Middle frontal gyrus (tissue), 1 donor: ENCODE data around the gene RNASEH2A.

Source experiments
- DNase-seq: peaks from one replicate; pipeline ENCODE4 v3.0.0-alpha.2; 2015; ENCODE audit warnings: low spot score; ENCODE audit errors: extremely low spot score

RNASEH2A gene

DNA sequence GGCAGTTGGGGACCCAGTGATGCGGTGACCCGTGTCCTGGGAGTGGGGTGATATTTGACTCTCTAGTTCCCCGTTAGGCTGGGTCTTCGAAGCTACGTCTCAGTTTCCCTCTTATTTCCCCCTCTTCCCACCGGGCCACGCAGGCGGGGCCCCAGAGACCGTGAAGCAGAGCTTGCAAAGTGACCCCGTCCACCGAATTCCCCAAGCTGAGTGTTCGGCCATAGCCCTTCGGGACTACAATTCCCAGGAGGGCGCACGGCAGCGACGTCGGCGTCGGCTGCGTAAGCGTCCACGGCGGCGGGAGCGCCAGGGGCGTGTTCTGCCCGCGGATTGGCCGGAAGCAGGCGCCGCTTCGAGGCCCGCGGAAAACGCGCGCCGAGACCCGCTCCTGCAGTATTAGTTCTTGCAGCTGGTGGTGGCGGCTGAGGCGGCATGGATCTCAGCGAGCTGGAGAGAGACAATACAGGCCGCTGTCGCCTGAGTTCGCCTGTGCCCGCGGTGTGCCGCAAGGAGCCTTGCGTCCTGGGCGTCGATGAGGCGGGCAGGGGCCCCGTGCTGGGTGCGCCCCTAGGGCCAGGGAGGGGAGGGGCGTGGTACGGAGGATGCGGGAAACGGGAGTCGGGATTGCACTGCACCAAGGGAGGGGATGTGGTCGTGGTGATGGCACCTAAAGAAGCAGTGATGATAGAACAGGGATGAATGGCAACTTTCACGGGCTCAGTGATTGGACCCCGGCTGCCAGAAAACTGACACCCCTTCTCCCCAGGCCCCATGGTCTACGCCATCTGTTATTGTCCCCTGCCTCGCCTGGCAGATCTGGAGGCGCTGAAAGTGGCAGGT, at the start of gene RNASEH2A:
Gene RNASEH2A (plus strand): TSS at position 343 of the 840 bp plus-strand sequence. CDS start 90 bp downstream, at position 433.
- DNase-seq, result peak; percentile 89

DNA sequence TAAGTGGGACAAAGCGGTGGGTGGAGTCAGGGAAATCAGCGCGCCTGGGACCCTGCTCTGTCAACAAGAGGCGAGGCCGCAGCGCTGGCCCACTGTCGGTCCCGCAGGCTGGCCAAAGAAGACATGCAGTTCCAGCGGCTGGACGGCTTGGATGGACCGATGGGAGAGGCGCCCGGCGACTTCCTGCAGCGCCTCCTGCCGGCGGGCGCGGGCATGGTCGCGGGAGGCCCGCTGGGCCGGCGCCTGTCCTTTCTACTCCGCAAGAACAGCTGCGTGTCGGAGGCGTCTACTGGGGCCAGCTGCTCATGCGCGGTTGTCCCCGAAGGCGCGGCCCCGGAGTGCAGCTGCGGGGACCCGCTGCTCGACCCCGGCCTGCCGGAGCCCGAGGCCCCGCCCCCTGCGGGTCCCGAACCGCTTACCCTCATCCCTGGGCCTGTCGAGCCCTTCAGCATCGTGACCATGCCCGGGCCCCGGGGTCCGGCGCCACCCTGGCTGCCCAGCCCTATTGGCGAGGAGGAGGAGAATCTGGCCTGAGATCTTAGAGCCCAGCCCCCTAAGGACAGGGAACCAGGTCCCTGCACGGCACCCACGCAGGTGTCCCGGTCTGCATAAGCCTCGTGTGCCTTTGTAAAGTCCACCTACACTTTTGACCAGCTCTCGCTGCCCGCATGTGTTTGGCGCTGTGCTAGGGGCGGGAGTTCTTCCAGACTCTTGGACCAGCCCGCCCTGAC, 48.7 kb upstream of the RNASEH2A start:
- no peak for DNase-seq

DNA sequence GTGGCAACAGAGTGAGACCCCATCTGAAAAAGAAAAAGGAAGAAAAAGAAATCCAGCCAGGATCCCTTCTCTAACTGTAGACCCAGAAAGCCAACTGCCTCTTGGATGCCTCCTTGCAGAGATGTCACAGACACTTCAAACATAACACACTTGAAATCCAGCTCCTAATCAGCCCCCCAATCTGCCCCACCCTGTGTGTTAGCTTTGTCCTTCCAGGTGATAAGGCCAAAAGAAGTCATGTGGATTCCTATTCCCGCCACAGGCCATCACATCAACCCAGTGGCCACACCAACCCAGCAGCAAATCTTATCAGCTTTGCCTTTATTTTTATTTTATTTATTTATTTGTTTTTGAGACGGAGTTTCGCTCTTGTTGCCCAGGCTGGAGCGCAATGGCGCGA, 46.7 kb upstream of the RNASEH2A start:
- DNase-seq, result no peak

DNA sequence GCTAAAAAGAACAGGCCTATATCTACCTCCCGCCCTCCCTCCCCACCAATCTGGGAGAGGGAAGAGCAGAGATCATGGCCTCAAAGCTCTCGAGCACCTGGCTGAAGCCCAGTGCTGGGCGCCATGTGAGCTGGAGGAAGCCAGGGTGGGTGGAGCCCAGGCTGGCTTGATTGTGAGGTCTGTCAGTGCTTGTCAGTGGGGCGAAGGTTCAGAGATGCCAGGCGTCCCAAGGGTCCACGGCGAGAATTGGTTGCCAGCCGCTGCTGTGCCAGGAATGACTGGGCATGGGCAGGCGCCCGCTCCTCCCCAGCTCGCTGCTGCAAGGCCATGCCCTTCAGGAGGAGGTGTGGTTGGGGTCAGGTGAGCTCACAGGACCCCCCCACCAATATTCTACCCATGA, 43.3 kb upstream of the RNASEH2A start:
- no peak for DNase-seq

DNA sequence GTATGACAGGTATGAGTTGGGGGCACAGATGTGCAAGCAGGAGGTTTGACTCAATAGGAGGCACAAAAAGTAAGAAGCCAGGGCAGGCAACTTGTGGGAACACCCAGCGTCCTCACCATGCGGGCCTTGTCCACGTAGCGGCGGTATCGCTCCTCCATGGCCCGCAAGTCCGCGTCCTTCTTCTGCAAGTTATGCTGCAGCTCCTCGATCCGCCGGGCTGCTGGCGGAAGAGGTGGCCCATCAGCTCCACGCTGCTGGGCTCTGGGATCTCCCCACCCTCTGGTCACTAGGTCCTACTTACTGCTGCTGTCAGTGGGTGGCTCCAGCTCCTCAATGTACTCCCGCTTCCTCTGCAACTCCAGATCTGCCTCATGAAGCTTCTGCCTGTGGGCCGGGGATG, 41.7 kb upstream of the RNASEH2A start:
- DNase-seq, result no peak

DNA sequence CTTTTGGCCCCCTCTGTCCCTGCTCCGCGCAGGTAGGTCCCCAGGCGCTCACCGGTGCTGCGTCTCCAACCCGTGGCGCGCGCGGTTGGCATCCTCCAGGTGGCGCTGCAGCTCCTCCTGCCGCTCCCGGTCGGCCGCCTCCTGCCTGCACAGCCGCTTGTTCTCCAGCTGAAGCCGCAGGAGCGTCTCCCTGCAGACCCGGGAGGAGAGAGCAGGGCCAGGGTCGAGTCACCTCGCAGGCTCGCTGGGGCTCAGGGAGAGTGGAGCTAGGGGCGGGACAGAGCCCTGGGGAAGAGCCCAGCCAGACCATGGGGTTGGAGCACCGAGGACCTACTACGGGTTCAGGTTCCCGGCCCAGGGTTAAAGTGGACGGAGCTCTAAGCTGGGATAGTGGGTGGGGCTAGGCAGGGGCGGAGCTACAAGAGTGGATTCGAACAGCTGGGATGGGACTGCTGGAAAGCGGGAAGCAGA, 40.3 kb upstream of the RNASEH2A start:
- DNase-seq, result no peak

DNA sequence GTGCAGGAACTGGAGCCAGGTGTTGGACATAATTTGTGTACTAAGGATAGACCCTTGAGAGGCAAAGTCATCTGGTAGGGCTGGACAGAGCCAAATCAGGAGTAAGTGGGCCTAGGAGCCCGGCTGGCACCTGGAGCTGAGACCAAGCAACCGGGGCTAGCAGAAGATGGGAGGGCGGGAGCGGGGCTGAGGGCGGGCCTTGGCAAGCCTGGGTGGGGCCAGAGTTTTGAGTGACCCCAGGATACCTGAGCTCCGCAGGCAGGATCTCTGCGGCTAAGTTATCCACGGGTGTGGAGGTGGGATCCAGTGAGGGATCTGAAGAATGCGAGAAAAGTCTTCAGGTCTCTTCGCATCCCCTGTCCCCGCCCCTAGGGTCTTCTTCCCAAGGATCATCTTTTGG, 39.2 kb upstream of the RNASEH2A start:
- DNase-seq, result no peak

DNA sequence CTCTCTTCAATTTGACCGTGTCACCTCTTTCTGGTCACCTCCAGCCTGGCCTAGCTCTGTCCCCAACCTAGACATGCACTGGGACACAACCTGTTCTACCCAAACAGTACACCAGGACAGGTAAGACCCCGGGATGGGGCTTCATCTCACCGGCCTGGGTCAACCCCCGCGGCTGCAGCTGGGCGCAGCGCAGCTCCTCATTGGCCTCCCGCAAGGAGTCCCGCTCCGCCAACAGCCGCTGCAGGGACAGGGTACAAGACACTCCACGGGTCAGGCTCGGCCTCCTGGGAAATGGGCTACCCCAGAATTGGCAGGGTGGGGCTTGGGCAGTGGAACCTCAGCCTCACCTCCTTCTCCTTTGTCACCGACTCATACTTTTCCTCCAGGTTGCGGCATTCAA, 38.7 kb upstream of the RNASEH2A start:
- DNase-seq, result no peak

DNA sequence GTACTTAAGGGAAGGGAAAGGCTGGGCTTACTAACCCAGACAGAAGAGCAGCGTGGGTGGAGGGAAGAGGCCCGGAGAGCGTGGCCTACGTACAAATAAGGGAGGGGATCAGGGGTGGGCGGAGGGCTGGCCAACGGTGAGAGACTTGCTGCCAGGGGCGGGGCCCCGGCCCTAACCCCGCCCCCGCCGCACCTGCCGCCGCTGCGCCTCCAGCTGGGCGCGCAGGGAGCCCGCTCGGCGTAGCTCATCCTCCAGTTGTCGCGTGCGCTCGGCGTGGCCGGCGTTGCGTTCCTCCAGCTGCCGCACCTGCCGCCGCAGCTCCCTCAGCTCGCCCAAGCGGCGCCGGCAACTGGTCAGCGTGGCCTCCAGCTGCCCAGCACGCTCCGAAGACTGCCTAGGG, 36.7 kb upstream of the RNASEH2A start:
- DNase-seq, result no peak

DNA sequence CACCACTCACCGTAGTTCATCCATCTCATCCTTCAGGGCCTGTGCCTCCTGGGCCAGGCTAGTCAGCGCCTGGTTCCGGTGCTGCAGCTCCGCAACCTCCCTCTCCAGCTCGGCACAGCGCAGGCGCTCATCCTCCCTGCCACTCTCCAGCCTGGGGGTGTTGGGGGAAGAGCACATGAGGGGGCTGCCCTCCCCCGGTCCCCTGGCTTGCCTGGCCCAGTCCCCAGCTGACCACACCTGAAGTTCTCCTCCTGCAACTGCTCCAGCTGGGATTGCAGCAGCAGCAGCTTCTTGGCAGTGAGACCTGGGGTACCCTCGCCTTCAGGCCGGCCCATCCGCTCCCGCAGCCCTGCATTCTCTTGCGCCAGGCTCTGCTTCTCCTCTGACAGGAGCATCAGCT, 35.5 kb upstream of the RNASEH2A start:
- no peak for DNase-seq

DNA sequence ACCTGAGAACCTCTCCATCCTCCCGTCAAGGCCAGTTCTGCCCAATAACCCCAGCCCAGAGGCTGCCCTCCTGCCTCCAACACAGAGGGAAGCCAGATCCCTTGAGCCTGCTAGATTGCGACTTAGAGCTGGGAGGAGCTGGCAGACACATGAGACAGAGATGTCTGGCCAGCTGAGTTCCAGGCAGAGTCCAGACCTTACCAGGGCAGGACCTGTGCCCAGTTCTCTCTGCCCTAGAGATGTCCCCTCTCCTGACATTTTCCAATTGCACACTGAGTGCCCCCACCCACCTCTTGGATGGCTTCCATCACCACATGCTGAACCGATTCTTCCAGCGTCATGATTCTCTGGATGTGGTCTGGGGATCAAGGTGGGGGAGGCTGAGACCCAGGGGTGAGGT, 34.1 kb upstream of the RNASEH2A start:
- DNase-seq, result no peak

DNA sequence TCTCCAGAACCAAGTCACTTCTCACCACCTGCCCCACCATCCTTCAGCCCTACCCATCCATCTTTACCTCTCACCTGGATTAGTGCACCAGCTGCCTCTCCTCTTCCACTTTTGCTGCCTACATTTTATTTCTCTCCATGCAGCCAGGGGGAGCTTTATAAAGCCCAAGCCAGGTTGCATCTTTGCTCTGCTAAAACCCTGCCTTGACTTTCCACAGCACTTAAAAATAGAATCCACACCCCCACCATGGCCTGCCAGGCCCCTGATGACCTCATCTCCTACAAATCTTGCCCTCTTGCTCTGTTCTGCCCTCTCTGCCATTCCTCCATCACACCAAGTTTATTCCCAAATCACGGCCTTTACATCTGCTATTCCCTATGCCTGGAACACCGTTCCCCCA, 32.8 kb upstream of the RNASEH2A start:
- no peak for DNase-seq

DNA sequence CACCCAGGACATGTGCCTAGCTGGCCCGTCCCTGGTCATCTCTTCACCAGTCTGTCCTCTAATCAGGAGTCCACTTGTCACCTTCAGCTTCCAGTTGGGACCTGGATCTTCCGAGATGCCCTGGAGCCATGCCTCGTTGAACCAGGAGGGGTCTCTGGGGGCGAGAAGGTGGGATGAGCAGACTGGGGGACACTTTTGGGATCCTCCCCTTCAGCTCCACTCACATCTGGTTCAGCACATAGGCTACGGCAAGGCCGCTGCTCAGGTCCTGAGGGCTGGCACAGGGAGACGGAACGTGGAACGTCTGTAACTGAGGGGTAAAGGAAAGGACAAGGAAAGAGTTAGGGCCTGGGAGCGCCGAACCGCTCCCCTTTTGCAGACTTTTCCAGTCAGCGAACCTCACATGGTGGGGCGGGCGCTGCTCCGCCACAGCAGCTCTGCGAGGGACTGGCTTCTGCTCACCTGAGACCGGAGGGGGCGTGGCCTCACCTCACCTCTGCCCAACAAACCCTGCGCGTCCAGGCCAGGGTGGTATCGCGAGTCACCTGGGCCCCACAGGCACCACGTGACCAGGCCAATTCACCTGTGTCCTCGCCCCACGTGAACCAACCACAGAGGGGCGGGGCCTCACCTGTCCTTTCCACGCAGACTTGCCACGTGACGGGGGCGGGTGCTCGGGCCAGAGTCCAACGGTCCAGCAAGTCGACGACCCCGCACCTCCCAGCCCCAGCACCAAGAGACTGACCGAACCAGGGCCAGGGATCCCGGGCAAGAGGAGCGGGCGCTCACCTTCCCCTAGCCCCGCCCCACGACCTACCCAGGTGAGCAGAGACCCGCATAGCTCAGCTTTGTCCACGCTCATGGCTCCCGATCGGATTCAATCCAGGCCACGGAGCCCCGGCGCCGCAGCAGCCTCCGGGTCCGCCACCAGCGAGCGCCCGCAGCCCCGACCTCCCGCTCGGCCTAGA, 31.5 kb upstream of the RNASEH2A start, which contains the start of gene HOOK2:
Gene HOOK2 (minus strand): TSS at position 965 of the 968 bp plus-strand sequence. CDS start 103 bp downstream, at position 862.
- no peak for DNase-seq

DNA sequence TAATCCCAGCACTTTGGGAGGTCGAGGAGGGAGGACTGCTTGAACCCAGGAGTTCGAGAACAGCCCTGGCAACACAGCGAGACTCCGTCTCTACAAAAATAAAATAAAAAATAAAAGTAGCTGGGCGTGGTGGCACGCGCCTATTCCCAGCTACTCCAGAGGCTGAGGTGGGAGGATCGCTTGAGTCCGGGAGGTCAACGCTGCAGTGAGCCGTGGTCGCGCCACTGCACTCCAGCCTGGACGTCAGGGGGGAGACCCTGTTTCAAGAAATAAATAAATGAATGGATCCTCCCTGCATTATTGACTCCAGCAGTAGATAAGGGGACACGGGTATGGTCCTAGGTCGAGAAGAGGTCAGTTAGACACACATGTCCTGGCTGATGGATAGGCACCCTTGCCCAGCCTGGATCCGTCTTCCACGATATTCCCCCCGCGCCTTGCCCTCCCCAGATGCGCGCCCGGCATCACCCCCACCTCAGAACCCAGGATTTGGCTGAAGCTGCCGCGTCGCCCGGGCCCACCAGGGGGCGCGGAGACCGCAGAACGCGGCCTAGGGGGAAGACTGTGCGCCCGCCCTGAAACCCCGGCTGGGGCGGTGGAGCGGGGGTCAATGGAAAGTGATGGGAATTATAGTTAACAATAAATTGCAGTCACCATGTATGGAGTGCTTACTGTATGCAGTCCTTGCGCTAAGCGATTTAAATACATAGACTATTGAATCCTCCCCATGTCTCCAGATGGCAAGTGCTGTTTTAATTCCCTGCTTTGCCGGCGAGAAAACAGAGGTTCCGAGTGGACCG, 29.0 kb upstream of the RNASEH2A start:
- peak; percentile 70 for DNase-seq

DNA sequence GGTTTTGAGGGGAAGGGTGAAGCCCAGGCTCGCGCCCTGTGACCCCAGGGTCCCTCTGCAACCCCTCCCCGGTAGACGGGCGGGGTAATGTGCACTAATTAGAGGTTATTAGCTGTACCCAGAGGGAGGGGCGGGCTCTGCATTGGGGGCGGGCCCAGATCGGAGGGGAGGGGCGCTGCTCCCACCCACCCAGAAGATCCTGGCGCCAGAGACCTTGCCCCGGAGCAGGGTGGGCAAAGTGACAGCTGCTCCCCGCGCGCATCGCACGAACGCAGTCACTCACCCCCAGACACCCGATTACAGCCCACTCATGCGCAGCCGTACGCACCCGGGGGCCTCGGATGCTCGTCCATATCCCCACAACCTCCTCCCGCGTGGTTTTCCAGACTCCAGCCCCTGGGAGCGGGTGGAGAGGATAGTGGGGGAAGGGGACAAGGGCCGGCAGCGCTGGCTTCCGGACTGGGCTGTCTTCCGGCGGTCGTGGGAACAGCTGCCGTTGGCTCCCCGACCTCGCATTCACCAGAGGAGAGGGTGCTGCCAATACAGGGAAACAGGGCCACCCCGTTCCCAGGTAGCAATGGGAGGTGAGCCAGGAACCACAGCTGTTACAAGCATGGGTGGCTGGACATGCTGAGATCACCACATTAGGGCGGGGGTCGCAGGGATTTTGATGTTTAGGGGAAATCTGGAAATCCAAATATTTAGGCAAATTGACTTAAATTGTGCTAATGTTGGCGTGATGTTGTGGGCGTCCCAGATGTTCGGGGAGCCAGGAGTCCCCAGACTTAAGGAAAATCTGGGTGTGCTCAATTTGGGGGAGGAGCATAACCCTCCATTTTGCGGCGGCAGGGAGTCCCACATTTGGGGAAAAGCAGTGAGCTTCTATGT, 28.1 kb upstream of the RNASEH2A start:
- no peak for DNase-seq

DNA sequence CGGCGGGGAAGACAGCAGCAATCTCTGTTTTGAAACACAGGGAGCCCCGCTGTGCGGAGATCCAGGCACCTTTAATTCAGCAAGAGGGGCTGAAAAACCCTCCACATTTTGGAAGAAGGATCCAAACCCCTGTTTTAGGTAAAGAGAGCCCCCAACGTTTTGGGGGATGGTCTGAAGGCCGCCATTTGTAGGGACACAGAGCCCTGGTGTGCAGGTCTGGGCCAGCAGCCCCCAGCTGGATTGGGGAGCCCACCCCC, 27.6 kb upstream of the RNASEH2A start:
- DNase-seq, result no peak

DNA sequence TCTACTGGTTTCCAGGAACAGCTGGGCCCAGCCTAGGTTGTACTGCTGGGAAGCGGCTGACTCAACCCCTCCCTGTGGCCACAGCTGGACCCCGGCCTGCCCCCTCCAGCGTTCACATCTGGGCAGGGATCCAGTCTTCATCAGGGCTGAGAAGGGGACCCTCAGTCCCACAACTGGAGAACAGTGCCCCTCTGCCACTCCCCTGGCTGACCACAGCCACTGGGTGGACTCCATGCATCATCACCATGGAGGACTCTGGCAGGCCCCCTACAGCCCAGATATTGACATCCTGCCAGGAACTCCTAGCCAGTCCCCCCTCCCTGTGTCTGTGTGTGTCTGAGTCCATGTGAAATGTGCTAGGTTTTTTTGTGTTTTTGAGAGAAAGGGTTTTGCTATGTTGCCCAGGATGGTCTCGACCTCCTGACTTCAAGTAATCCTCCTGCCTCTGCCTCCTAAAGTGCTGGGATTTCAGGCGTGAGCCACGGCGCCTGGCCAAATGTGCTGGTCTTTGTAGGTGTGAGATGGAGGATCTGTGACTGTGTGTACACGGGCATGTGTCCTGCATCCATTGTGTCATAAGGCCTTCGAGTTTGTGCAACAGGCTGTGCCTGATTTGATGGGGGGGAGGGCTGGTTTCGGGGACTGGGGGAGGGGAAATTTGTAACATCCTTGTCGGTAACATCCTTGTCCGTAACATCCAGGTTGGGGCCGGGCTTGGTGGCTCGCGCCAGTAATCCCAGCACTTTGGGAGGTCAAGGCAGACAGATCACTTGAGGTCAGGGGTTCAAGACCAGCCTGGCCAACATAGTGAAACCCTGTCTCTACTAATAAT, 27.0 kb upstream of the RNASEH2A start:
- no peak for DNase-seq

DNA sequence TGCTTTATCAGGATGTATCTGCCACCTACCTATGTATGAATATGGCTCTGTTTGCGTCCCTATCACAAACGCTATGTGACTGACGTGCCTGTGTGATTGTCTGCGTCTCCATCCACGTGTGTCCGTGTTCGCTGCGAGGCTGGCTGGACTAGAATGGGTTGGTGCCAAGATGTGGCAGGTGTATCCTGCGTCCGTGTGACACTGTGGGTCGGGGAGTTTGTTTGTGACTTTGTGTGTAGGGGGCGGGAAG, 24.3 kb upstream of the RNASEH2A start:
- no peak for DNase-seq
